ENCODE data around the gene SLC6A18.

SLC6A18 gene

GRCh38 chr5:1184163-1184470 is 41.1 kb upstream of the SLC6A18 start:
- H3K4me3 ChIP-seq (ENCODE audit: low read depth, low read length), result no peak overlapping the region
- no peak for DNase-seq (ENCODE audit: low read depth, low spot score)
- TF ChIP-seq CTCF (IDR thresholded peaks at IDR 0.05; ENCODE audit: low read depth, low read length), result no peak
- in situ Hi-C loops (cut with HindIII; ENCODE audit: low sequenced_read_pairs), result no loop called here

- no peak for DNase-seq (ENCODE audit: low read depth, low spot score)
- in situ Hi-C loops (cut with HindIII; ENCODE audit: low sequenced_read_pairs), result no loop called here
- no peak overlapping the region for H3K4me3 ChIP-seq (ENCODE audit: low read depth, low read length)
- TF ChIP-seq CTCF (IDR thresholded peaks at IDR 0.05; ENCODE audit: low read depth, low read length), result no peak
These were observed 40.7 kb upstream of the SLC6A18 start for GRCh38 chr5:1184481-1184880.

DNA sequence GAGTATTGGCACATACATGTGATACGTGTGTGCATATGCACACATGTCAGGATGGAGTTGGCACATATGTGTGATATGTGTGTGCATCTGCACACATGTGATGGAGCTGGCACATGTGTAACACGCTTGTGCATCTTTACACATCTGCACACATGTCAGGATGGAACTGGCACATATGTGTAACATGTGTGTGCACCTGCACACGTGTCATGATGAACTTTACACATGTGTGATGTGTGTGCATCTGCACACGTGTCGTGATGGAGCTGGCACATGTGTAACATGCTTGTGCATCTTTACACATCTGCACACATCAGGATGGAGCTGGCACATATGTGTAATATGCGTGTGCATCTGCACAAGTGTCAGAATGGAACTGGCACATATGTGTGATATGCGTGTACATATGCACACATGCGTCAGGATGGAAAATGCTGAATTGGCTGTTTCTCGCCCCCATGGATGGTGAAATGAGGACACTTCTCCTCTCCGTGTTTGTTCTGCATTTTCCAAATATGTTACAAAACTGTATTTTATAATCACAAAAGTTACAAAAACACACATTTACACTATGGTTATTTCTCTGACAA is 40.0 kb upstream of the SLC6A18 start:
- no peak overlapping the region for H3K4me3 ChIP-seq (ENCODE audit: low read depth, low read length)
- in situ Hi-C loops (cut with HindIII; ENCODE audit: low sequenced_read_pairs), result no loop called here
- no peak for TF ChIP-seq CTCF (IDR thresholded peaks at IDR 0.05; ENCODE audit: low read depth, low read length)
- DNase-seq (ENCODE audit: low read depth, low spot score), result no peak

DNA sequence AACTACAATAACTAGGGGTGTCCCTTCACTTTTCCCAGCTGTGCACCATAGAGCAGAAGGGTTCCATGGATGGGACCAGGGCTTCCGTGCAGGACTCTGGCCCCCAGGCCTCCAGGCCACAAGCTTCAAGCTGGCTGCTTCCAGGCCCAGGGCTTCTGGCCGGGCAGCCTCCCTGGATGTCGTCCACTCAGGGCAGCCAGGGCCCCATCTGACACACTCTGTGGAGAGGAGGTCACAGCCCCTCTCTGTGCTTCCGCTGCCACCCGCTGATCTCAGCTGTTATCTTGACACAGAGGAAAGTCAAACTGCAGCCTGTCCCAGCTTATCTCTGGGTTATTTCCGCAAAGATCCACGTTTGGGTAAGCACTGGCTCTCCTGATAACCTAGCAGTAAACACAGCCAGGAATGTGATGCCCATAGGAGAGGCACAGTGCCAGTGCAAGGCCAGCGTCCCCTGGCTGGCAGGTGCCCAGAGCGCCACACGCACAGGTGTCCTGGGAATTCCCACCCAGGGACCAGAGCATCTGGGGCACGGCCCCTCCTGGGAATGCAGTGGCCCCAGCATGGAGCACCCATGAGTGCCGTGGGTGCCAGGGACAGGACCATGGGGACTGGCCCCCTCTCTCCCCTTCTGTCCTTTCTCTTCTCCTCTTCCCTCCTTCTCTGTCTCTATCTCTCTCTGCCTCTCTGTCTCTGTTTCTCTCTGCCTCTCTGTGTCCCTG is 39.4 kb upstream of the SLC6A18 start:
- DNase-seq (ENCODE audit: low read depth, low spot score), result no peak
- H3K4me3 ChIP-seq (ENCODE audit: low read depth, low read length), result no peak overlapping the region
- in situ Hi-C loops (cut with HindIII; ENCODE audit: low sequenced_read_pairs), result no loop called here
- no peak for TF ChIP-seq CTCF (IDR thresholded peaks at IDR 0.05; ENCODE audit: low read depth, low read length)

GRCh38 chr5:1186351-1187233 is 38.6 kb upstream of the SLC6A18 start:
- no peak for TF ChIP-seq CTCF (IDR thresholded peaks at IDR 0.05; ENCODE audit: low read depth, low read length)
- no peak for DNase-seq (ENCODE audit: low read depth, low spot score)
- no peak overlapping the region for H3K4me3 ChIP-seq (ENCODE audit: low read depth, low read length)
- in situ Hi-C loops (cut with HindIII; ENCODE audit: low sequenced_read_pairs), result no loop called here

DNA sequence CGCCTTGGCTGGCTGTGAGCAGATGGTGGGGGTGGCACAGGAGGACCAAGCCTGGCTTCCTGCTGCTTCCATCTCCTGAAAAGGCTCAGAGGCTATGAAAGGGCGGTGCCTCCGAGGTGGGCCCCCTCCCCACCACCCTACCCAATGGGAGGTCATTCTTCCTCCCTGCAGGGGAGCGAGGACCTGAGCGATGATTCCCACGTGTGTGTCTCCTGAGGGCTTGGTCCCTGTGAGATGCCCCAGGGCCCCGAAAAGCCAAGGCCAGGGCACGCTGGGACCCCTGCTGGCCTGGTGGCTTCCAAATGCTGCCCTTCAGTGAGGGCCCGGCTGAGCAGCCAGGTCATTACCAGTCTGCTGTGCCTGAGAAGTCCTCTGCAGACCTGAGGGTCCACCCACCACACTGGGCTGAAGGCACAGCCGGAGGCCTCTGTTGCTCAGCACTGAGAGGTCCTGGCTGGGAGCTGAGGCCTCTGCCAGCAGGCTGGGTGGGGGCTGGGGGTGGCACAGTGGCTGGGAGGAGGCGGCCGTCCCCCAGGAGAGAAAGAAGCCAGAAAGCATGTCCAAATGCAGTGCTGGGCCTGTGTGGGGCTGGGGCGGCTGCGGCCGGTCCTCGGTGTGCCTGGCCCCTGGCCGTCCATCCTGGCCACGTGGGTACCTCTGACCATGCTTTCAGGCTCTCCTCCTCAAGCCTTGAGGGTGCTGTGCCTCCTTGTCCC is 37.8 kb upstream of the SLC6A18 start:
- no peak overlapping the region for H3K4me3 ChIP-seq (ENCODE audit: low read depth, low read length)
- TF ChIP-seq CTCF (IDR thresholded peaks at IDR 0.05; ENCODE audit: low read depth, low read length), result no peak
- no peak for DNase-seq (ENCODE audit: low read depth, low spot score)
- in situ Hi-C loops (cut with HindIII; ENCODE audit: low sequenced_read_pairs), result no loop called here

Data from astrocyte of the spinal cord (primary cell).